ENCODE results near the gene AKR1A1. TPM values are rescaled to one million over a fixed set of nuclear protein-coding genes. Genes with fewer than 3 reads are reported as not detected.

Gene AKR1A1
- total RNA-seq, 1 experiment from 2014 or later: 142 TPM

GRCh38 chr1:45612941-45613579, 62.4 kb downstream of the AKR1A1 start:
- ChIA-PET CTCF (no interaction called here), POLR2A (interaction anchor here (0.6 kb wide), 1 partner anchor 285 kb away, joined by 4 read pairs; no protein-coding TSS in a partner anchor)
- H3K4me1 ChIP-seq (ENCODE audit: control insufficient read depth, insufficient read depth, low read length): no peaks in the 10 kb centered on the region
- no peaks in the 10 kb centered on the region for H3K9me3 ChIP-seq (ENCODE audit: control insufficient read depth, insufficient read depth, low read depth, low read length)
- H3K36me3 ChIP-seq (ENCODE audit: control insufficient read depth, insufficient read depth, low read length): peaks cover 24% of the 10 kb centered on the region
- no peak overlapping the region for H3K4me3 ChIP-seq (ENCODE audit: low read depth in 2 of 2, low read length in 2 of 2)
- ATAC-seq (no peak), DNase-seq (ENCODE audit: low read depth, low spot score) (no peak)
- no peak overlapping the region for H3K27ac ChIP-seq (ENCODE audit: low read length)
- in situ Hi-C loops (cut with HindIII; ENCODE audit: low pct_unique_long_range_greater_than_20kb, low sequenced_read_pairs) (no loop called here), intact Hi-C loops (cut with micrococcal nuclease; ENCODE audit: unreplicated experiment) (no loop called here)
- no TSS peak for BruUV-seq (replicated peaks)
- TF ChIP-seq POLR2AphosphoS5 (IDR thresholded peaks at IDR 0.05; ENCODE audit: low read depth, low read length) (no peak), SIN3A (IDR thresholded peaks at IDR 0.05; ENCODE audit: borderline replicate concordance, insufficient read depth, low read depth, low read length) (no peak), CTCF (IDR thresholded peaks at IDR 0.05) (no peak), TCF7L2 (IDR thresholded peaks at IDR 0.05; ENCODE audit: low read depth, low read length) (no peak), REST (IDR thresholded peaks at IDR 0.05; ENCODE audit: insufficient read depth in 1 of 2, low read depth in 2 of 2, low read length in 1 of 2) (no peak)
- H3K27me3 ChIP-seq (ENCODE audit: control insufficient read depth, insufficient read depth, low read length): no peaks in the 10 kb centered on the region

GRCh38 chr1:45615885-45616284, 65.3 kb downstream of the AKR1A1 start:
- CTCF ChIA-PET: no interaction called here
- in situ Hi-C loops (cut with HindIII; ENCODE audit: low pct_unique_long_range_greater_than_20kb, low sequenced_read_pairs): no loop called here
- TF ChIP-seq TCF7L2 (IDR thresholded peaks at IDR 0.05; ENCODE audit: low read depth, low read length) (no peak), CTCF (IDR thresholded peaks at IDR 0.05) (no peak), REST (IDR thresholded peaks at IDR 0.05; ENCODE audit: insufficient read depth in 1 of 2, low read depth in 2 of 2, low read length in 1 of 2) (no peak), POLR2AphosphoS5 (IDR thresholded peaks at IDR 0.05; ENCODE audit: low read depth, low read length) (no peak)

More at GRCh38 chr1:45615885-45616284, 65.3 kb downstream of the AKR1A1 start:
- BruUV-seq (replicated peaks): no TSS peak
- H3K36me3 ChIP-seq (ENCODE audit: control insufficient read depth, insufficient read depth, low read length): peaks cover 19% of the 10 kb centered on the region
- H3K4me3 ChIP-seq (ENCODE audit: low read depth in 2 of 2, low read length in 2 of 2): no peak overlapping the region
- H3K9me3 ChIP-seq (ENCODE audit: control insufficient read depth, insufficient read depth, low read depth, low read length): no peaks in the 10 kb centered on the region
- intact Hi-C loops (cut with micrococcal nuclease; ENCODE audit: unreplicated experiment): no loop called here
- H3K27ac ChIP-seq (ENCODE audit: low read length): no peak overlapping the region
- DNase-seq (ENCODE audit: low read depth, low spot score): no peak
- POLR2A ChIA-PET: no interaction called here
- no peaks in the 10 kb centered on the region for H3K27me3 ChIP-seq (ENCODE audit: control insufficient read depth, insufficient read depth, low read length)
- no peaks in the 10 kb centered on the region for H3K4me1 ChIP-seq (ENCODE audit: control insufficient read depth, insufficient read depth, low read length)
- ATAC-seq: no peak

Data from Panc1 (cell line).